A673 (cell line): Measurements from ENCODE around the gene KRTAP4-7. TPM values are rescaled to one million over a fixed set of nuclear protein-coding genes. Genes with fewer than 3 reads are reported as not detected.
"Not testable (repeated sequence)": the region's sequence is repeated elsewhere in the genome, so short reads cannot be mapped to it uniquely, and the experiment has no call there.

Experiments used
- Bru-seq: library from RNA; stranded (reverse); fragments of 400-500 nt; gene quantifications from one replicate; lab custom pipeline; 2021; lab: Mats Ljungman, UMichigan
- BruChase-seq, 2 experiments: library from RNA; stranded (reverse); fragments of 400-500 nt; gene quantifications; one replicate each; lab custom pipeline; 2021; lab: Mats Ljungman, UMichigan
- BruUV-seq: library from RNA; stranded (reverse); fragments of 400-500 nt; replicated peaks from 2 replicates; lab custom pipeline; 2021; lab: Mats Ljungman, UMichigan
- CTCF ChIA-PET: fragments of 300-600 bp; sonication (Branson Sonifier 250); formaldehyde crosslinking; loops from one replicate; lab custom pipeline; 2022; ENCODE audit warnings: antibody characterized with exemption; lab: Charles Lee
- POLR2A ChIA-PET: fragments of 300-600 bp; sonication (Branson Sonifier 250); formaldehyde crosslinking; loops from one replicate; lab custom pipeline; 2022; ENCODE audit warnings: antibody characterized with exemption; ENCODE audit not compliant: low non-redundant PET; lab: Charles Lee
- DNase-seq: peaks from one replicate; pipeline ENCODE4 v3.0.0-alpha.2; 2015; ENCODE audit warnings: low spot score
- H3K27ac ChIP-seq: fragments of 200-600 bp; sonication (generic); 2 replicates; pipeline ENCODE4 v1.5.1; 2016; ENCODE audit warnings: mixed run types, low read depth, mild to moderate bottlenecking, mixed read lengths, antibody characterized with exemption, low read length; ENCODE audit not compliant: poor library complexity, severe bottlenecking
- H3K27me3 ChIP-seq: fragments of 200-600 bp; sonication (generic); replicated peaks from 2 replicates; pipeline ENCODE4 v1.6.1; 2017; ENCODE audit warnings: mixed run types, low read depth, mild to moderate bottlenecking, mixed read lengths, antibody characterized with exemption, low read length; ENCODE audit not compliant: insufficient read depth, poor library complexity
- H3K36me3 ChIP-seq: fragments of 200-600 bp; sonication (generic); 2 replicates; pipeline ENCODE4 v1.6.1; 2016; ENCODE audit warnings: mixed run types, mild to moderate bottlenecking, mixed read lengths, antibody characterized with exemption, low read length; ENCODE audit not compliant: insufficient read depth, poor library complexity, severe bottlenecking
- H3K4me1 ChIP-seq: fragments of 200-600 bp; sonication (generic); 2 replicates; pipeline ENCODE4 v1.6.1; 2017; ENCODE audit warnings: mixed run types, mild to moderate bottlenecking, mixed read lengths, antibody characterized with exemption, low read length; ENCODE audit not compliant: insufficient read depth, poor library complexity, severe bottlenecking
- H3K4me3 ChIP-seq: fragments of 200-600 bp; sonication (generic); 2 replicates; pipeline ENCODE4 v1.5.1; 2016; ENCODE audit warnings: low read depth, mixed run types, mild to moderate bottlenecking, mixed read lengths, low read length; ENCODE audit not compliant: poor library complexity, severe bottlenecking
- H3K9me3 ChIP-seq: fragments of 200-600 bp; sonication (generic); 2 replicates; pipeline ENCODE4 v1.6.1; 2016; ENCODE audit warnings: mixed run types, low read depth, mild to moderate bottlenecking, mixed read lengths, antibody characterized with exemption, low read length; ENCODE audit not compliant: poor library complexity, severe bottlenecking
- EZH2 ChIP-seq: fragments of 200-600 bp; sonication (generic); IDR thresholded peaks from 2 replicates; pipeline ENCODE4 v1.6.1; 2017; ENCODE audit warnings: borderline replicate concordance, low read depth, mild to moderate bottlenecking, mixed read lengths, antibody characterized with exemption, low read length; ENCODE audit not compliant: poor library complexity, severe bottlenecking
- intact Hi-C: fragments of 100-400 bp; cut with micrococcal nuclease; formaldehyde crosslinking; loops from one replicate; pipeline ENCODE4 v1.10.0; 2022; ENCODE audit not compliant: unreplicated experiment
- long read RNA-seq: library from polyadenylated mRNA; stranded (forward); transcript quantifications from one replicate; pipeline ENCODE4 v2.0.0, GENCODE V29; 2022
- total RNA-seq: library from RNA; stranded (reverse); gene quantifications from 2 replicates; pipeline ENCODE4 v1.2.3, GENCODE V29; 2021
- TF ChIP-seq, protein P1 (sequence below): fragments of 300-800, 200-600 bp; sonication (generic); conservative IDR thresholded peaks from 2 replicates; pipeline ENCODE4 v1.5.1; 2017; ENCODE audit warnings: low read depth, mild to moderate bottlenecking, antibody characterized with exemption, low read length, moderate library complexity, mixed read lengths

KRTAP4-7 gene
- not detected in 2 replicates for total RNA-seq
- not detected for Bru-seq, nascent RNA
- BruChase-seq, experiment 1, labeled RNA remaining after a 2-hour chase, result percentile 25 among the genes with signal in this experiment
- percentile 32 among the genes with signal in this experiment for BruChase-seq, experiment 2, labeled RNA remaining after a 6-hour chase
- long read RNA-seq, result 0 reads

DNA sequence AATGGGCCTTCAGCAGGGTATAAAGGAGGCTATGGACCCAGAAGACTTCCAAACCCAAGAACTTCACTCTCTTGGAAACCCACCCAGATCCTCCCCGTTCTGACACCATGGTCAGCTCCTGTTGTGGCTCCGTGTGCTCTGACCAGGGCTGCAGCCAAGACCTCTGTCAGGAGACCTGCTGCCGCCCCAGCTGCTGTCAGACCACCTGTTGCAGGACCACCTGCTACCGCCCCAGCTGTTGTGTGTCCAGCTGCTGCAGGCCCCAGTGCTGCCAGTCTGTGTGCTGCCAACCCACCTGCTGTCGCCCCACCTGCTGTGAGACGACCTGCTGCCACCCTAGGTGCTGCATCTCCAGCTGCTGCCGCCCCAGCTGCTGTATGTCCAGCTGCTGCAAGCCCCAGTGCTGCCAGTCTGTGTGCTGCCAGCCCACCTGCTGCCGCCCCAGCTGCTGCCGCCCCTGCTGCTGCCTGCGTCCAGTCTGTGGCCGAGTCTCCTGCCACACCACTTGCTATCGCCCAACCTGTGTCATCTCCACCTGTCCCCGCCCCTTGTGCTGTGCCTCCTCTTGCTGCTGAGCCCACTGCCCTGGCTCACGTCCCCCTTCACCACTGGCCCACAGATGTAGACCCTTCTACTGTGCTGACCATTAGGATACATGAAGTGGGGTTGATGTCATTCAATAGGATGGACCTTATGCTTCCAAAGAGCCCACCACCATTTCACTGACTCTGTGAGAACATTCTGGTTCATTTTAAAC is at the start of gene KRTAP4-7:
KRTAP4-7 (plus strand) TSS at position 51 of the 757 bp plus-strand sequence; CDS start at position 108, 57 bp downstream.
- H3K27me3 ChIP-seq, BruUV-seq, H3K27ac ChIP-seq, CTCF ChIA-PET, H3K9me3 ChIP-seq, H3K4me3 ChIP-seq, intact Hi-C loops, DNase-seq, H3K4me1 ChIP-seq, POLR2A ChIA-PET, H3K36me3 ChIP-seq: not testable (repeated sequence)

DNA sequence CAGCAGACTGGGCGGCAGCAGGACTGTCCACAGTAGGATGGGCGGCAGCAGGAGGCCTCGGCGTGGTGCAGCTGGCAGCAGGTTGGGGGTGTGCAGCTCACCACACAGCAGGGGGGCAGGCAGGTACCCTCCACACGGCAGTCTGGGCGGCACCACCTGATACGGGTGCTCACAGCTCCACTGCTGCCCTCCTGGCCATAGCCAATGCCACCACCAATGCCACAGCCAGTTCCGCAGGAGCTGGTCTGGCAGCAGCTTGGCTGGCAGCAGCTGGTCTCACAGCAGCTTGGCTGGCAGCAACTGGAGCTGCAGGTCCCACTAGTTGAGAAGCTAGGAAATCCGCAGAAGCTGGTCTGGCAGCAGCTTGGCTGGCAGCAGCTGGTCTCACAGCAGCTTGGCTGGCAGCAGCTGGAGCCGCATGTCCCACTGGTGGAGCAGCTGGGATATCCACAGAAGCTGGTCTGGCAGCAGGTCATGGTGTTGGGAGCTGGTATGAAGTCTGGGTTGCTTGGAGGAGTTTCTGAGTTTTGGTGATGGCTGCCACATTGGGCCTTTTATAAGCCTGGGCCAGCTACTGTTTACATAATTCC is 49.5 kb upstream of the KRTAP4-7 start, which contains the start of gene KRTAP1-3:
KRTAP1-3 (minus strand) TSS at position 529 of the 590 bp plus-strand sequence; CDS start at position 476, 53 bp downstream.
- intact Hi-C loops, H3K9me3 ChIP-seq, CTCF ChIA-PET, BruUV-seq, H3K27me3 ChIP-seq, H3K4me1 ChIP-seq, H3K27ac ChIP-seq, H3K4me3 ChIP-seq, H3K36me3 ChIP-seq, DNase-seq: not testable (repeated sequence)
- POLR2A ChIA-PET, result interaction anchor here (0.6 kb wide), 1 partner anchor 15 kb away, joined by 3 read pairs; no protein-coding TSS in a partner anchor

DNA sequence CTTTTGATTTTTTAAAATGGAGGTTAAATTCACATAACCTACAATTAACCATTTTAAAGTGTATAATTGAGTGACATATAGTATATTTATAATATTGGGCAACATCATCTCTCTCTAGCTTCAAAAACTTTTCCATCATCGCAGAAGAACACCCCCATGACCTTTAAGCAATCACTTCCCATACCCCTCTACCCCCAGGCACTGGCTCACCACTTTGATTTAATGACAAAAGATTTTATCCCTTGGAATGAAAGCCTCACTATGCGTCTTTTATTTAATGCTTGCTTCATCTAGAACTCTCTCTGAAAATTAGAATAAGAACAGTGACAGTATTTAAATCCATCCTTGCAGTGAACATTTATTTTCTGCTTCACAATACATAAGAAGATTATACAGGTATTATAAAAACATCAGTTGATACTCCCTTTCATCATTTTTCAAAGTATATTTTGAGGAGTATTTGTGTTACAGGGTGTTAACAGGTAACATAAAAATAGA is 46.0 kb upstream of the KRTAP4-7 start:
- no peaks in the 10 kb centered on the region for H3K9me3 ChIP-seq
- ChIA-PET CTCF (no interaction called here), POLR2A (no interaction called here)
- TF ChIP-seq, protein P1, sequence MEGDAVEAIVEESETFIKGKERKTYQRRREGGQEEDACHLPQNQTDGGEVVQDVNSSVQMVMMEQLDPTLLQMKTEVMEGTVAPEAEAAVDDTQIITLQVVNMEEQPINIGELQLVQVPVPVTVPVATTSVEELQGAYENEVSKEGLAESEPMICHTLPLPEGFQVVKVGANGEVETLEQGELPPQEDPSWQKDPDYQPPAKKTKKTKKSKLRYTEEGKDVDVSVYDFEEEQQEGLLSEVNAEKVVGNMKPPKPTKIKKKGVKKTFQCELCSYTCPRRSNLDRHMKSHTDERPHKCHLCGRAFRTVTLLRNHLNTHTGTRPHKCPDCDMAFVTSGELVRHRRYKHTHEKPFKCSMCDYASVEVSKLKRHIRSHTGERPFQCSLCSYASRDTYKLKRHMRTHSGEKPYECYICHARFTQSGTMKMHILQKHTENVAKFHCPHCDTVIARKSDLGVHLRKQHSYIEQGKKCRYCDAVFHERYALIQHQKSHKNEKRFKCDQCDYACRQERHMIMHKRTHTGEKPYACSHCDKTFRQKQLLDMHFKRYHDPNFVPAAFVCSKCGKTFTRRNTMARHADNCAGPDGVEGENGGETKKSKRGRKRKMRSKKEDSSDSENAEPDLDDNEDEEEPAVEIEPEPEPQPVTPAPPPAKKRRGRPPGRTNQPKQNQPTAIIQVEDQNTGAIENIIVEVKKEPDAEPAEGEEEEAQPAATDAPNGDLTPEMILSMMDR, result no peak
- no peak for TF ChIP-seq EZH2
- H3K27ac ChIP-seq, result no peak overlapping the region
- no peaks in the 10 kb centered on the region for H3K4me1 ChIP-seq
- no peaks in the 10 kb centered on the region for H3K27me3 ChIP-seq
- no peaks in the 10 kb centered on the region for H3K36me3 ChIP-seq
- H3K4me3 ChIP-seq, result no peak overlapping the region
- no peak for DNase-seq
- BruUV-seq, result no TSS peak
- intact Hi-C loops, result no loop called here

DNA sequence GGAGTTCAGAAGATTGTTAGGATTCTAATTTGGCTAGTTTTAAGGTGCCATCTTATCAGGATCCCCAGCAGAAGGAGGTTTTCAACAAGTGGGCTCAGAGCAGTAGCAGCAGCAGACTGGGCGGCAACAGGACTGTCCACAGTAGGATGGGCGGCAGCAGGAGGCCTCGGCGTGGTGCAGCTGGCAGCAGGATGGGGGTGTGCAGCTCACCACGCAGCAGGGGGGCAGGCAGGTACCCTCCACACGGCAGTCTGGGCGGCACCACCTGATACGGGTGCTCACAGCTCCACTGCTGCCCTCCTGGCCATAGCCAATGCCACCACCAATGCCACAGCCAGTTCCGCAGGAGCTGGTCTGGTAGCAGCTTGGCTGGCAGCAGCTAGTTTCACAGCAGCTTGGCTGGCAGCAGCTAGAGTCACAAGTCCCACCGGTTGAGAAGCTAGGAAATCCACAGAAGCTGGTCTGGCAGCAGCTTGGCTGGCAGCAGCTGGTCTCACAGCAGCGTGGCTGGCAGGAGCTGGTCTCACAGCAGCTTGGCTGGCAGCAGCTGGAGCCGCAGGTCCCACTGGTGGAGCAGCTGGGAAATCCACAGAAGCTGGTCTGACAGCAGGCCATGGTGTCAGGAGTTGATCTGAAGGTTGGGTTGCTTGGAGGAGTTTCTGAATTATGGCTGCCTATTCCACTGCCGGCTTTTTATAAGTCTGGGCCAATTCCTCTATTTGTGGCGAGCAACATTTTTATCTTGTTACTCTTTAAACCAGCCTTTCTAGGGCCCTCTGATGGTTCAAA is 43.0 kb upstream of the KRTAP4-7 start, which contains the start of gene KRTAP1-1:
KRTAP1-1 (minus strand) TSS at position 668 of the 789 bp plus-strand sequence; CDS start at position 615, 53 bp downstream.
- H3K4me1 ChIP-seq, H3K4me3 ChIP-seq, CTCF ChIA-PET, intact Hi-C loops, H3K27me3 ChIP-seq, H3K9me3 ChIP-seq, H3K27ac ChIP-seq, H3K36me3 ChIP-seq, POLR2A ChIA-PET, DNase-seq, BruUV-seq: not testable (repeated sequence)
